Uterus (tissue), 2 donors: ENCODE results near the gene XAGE2.

Source experiments
- CTCF ChIP-seq, 4 experiments: fragments of 200-600 bp in 2 of 4; fragments of 450-650 bp in 2 of 4; sonication (generic) in 2 of 4; IDR thresholded peaks; one replicate each; pipeline ENCODE4 v1.5.1; 2016 to 2019; ENCODE audit warnings: antibody characterized with exemption in 4 of 4, mild to moderate bottlenecking in 2 of 4, moderate library complexity in 1 of 4
- POLR2A ChIP-seq, 2 donors: fragments of 450-650 bp; IDR thresholded peaks; one replicate each; pipeline ENCODE4 v1.6.1; 2016; ENCODE audit warnings: antibody characterized with exemption in 2 of 2, mild to moderate bottlenecking in 1 of 2, moderate library complexity in 1 of 2

GRCh38 chrX:52415304-52415703 lies 46.5 kb downstream of the XAGE2 start:
- no peak for TF ChIP-seq CTCF (IDR thresholded peaks at IDR 0.05)
- no peak for TF ChIP-seq POLR2A (IDR thresholded peaks at IDR 0.05)
